Activated naive CD8-positive, alpha-beta T cell treated with anti-CD3 and anti-CD28 coated beads, Interleukin-2, amount 10 ng/mL, durations not matched to agents 7 days and 5 days (primary cell): ENCODE results near the gene POLR1A. TPM values are rescaled to one million over a fixed set of nuclear protein-coding genes. Genes with fewer than 3 reads are reported as not detected.
A peak's percentile ranks its signal among the peaks of the same experiment; 100 is the strongest.

Experiments used
- ATAC-seq: fragments of 150-1000 bp; cut with Tn5 transposase; one replicate; pipeline ENCODE4 v1.10.0; 2021; ENCODE audit warnings: low read depth, moderate library complexity
- POLR2A ChIA-PET: fragments of 350-600 bp; sonication (Branson Sonifier 250); formaldehyde crosslinking; loops from one replicate; lab custom pipeline; 2021; ENCODE audit warnings: antibody characterized with exemption; lab: Charles Lee
- DNase-seq: peaks from one replicate; pipeline ENCODE4 v3.0.0; 2021
- H3K27ac Mint-ChIP-seq: one replicate; pipeline ENCODE4 v1.8.0; 2022; ENCODE audit warnings: mild to moderate bottlenecking, mixed read lengths
- H3K27me3 Mint-ChIP-seq: one replicate; pipeline ENCODE4 v1.8.0; 2022; ENCODE audit warnings: mild to moderate bottlenecking, moderate library complexity, mixed read lengths
- H3K36me3 Mint-ChIP-seq: one replicate; pipeline ENCODE4 v1.8.0; 2021; ENCODE audit warnings: mild to moderate bottlenecking, mixed read lengths
- H3K4me1 Mint-ChIP-seq: one replicate; pipeline ENCODE4 v1.8.0; 2021; ENCODE audit warnings: mixed read lengths
- H3K4me3 Mint-ChIP-seq: one replicate; pipeline ENCODE4 v1.8.0; 2022; ENCODE audit warnings: mild to moderate bottlenecking, moderate library complexity, mixed read lengths
- H3K9me3 Mint-ChIP-seq: one replicate; pipeline ENCODE4 v1.8.0; 2021; ENCODE audit warnings: mixed read lengths
- total RNA-seq, 2 experiments: library from RNA; stranded (reverse); gene quantifications; one replicate each; pipeline ENCODE4 v1.2.3, GENCODE V29; 2021

The POLR1A gene
- total RNA-seq, 2 experiments from 2014 or later, result 27.3 to 29.5 TPM

- H3K4me3 Mint-ChIP-seq, result no peak overlapping the region
- H3K27ac Mint-ChIP-seq, result no peak overlapping the region
- POLR2A ChIA-PET, result interaction anchor here (1.0 kb wide), 1 partner anchor 42 kb away, joined by 3 read pairs; no protein-coding TSS in a partner anchor
- DNase-seq, result no peak
- peaks cover 11% of the 10 kb centered on the region for H3K4me1 Mint-ChIP-seq
- H3K36me3 Mint-ChIP-seq, result peaks cover 13% of the 10 kb centered on the region
- ATAC-seq, result no peak
- H3K9me3 Mint-ChIP-seq, result peaks cover 11% of the 10 kb centered on the region
- H3K27me3 Mint-ChIP-seq, result no peaks in the 10 kb centered on the region
Measured at GRCh38 chr2:86014493-86014892, 91.2 kb downstream of the POLR1A start.

DNA sequence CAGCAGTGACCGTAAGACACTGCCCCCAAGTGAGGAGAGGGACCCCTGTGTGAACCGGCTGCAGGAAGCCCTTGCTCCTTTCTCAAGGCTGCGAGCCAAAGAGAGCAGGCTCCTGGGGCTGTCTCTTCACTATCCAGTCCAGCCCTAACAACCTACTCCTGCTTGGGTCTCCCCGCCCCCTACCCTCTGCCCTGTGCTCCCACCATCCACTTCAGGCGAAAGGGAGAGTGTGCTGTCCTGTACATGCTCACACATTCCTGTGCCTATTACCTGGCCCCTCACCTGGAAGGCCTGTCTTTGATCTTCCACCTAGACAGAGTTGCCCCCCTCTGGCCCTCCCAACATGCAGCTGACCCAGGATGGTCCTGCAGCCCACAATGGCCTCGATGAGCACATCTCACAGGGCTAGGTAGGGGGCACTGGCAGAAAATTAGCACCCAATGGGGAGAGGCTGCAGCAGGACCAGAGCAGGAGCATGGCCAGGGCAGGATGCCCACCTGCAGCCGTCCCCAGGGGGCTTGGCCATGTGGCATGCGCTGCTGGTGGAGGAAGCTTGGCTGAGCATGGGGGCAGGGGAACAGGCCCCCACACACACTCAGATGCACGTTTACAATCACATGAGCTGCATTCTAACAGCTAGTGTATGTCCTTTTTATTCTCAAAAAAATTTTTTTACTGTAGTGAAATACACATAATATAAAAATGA lies 93.5 kb downstream of the POLR1A start:
- peaks cover 14% of the 10 kb centered on the region for H3K36me3 Mint-ChIP-seq
- H3K4me1 Mint-ChIP-seq, result peaks cover 9% of the 10 kb centered on the region
- ATAC-seq (no peak), DNase-seq (no peak)
- peaks cover 13% of the 10 kb centered on the region for H3K9me3 Mint-ChIP-seq
- no peak overlapping the region for H3K27ac Mint-ChIP-seq
- no peaks in the 10 kb centered on the region for H3K27me3 Mint-ChIP-seq
- no peak overlapping the region for H3K4me3 Mint-ChIP-seq
- POLR2A ChIA-PET, result interaction anchor here (1.0 kb wide), 1 partner anchor 15 kb away, joined by 3 read pairs; no protein-coding TSS in a partner anchor

GRCh38 chr2:86011449-86011941 lies 94.2 kb downstream of the POLR1A start:
- ATAC-seq (no peak), DNase-seq (no peak)
- Mint-ChIP-seq H3K27ac (no peak overlapping the region), H3K9me3 (peaks cover 14% of the 10 kb centered on the region), H3K4me3 (no peak overlapping the region), H3K4me1 (peaks cover 7% of the 10 kb centered on the region), H3K27me3 (no peaks in the 10 kb centered on the region), H3K36me3 (peaks cover 18% of the 10 kb centered on the region)
- POLR2A ChIA-PET, result interaction anchor here (1.0 kb wide), 1 partner anchor 14 kb away, joined by 3 read pairs; no protein-coding TSS in a partner anchor

DNA sequence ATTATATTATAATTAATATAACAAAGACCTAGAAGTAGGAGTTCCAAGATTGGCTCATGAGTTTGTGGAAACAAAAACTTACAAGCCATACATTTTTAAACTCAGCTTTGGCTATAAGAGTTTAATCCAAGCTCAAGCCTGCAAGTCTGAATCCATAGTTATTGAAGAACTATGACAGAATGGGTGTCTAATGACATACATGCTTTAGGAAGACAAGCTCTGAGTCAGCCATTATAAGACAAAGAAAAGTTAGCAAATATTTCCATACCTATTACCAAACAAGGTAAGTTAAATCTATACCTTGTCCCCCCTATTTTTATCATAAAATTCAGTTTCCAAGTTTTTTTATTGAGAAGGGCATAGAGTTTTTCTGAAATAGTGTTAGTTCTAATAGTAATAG lies 95.6 kb downstream of the POLR1A start:
- no peak overlapping the region for H3K4me3 Mint-ChIP-seq
- H3K36me3 Mint-ChIP-seq, result peaks cover 23% of the 10 kb centered on the region
- no peak for ATAC-seq
- H3K27me3 Mint-ChIP-seq, result no peaks in the 10 kb centered on the region
- H3K4me1 Mint-ChIP-seq, result peaks cover 7% of the 10 kb centered on the region
- H3K27ac Mint-ChIP-seq, result no peak overlapping the region
- H3K9me3 Mint-ChIP-seq, result peaks cover 22% of the 10 kb centered on the region
- no peak for DNase-seq
- POLR2A ChIA-PET, result interaction anchor here (0.9 kb wide), 1 partner anchor 26 kb away, joined by 5 read pairs; no protein-coding TSS in a partner anchor

DNA sequence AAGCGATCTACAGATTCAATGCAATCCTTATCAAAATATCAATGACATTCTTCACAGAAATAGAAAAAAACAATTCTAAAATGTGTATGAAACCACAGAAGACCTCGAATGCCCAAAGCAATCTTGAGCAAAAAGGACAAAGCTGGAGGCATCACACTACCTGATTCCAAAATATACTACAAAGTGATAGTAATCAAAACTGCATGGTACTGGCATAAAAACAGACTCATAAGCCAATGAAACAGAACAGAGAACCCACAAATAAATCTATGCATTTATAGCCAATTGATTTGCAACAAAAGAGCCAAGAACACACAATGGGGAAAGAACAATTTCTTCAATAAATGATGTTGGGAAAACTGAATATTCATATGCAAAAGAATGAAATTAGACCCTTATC lies 99.2 kb downstream of the POLR1A start:
- no peak overlapping the region for H3K4me3 Mint-ChIP-seq
- no peaks in the 10 kb centered on the region for H3K27me3 Mint-ChIP-seq
- H3K9me3 Mint-ChIP-seq, result peaks cover 19% of the 10 kb centered on the region
- DNase-seq (no peak), ATAC-seq (no peak)
- peaks cover 23% of the 10 kb centered on the region for H3K36me3 Mint-ChIP-seq
- H3K27ac Mint-ChIP-seq, result no peak overlapping the region
- H3K4me1 Mint-ChIP-seq, result peaks cover 11% of the 10 kb centered on the region
- POLR2A ChIA-PET, result no interaction called here

GRCh38 chr2:86003967-86004366 lies 101.7 kb downstream of the POLR1A start:
- no peak overlapping the region for H3K4me3 Mint-ChIP-seq
- POLR2A ChIA-PET, result interaction anchor here (1.4 kb wide), 1 partner anchor 32 kb away, joined by 3 read pairs; no protein-coding TSS in a partner anchor
- peaks cover 32% of the 10 kb centered on the region for H3K36me3 Mint-ChIP-seq
- peaks cover 34% of the 10 kb centered on the region for H3K4me1 Mint-ChIP-seq
- ATAC-seq (no peak), DNase-seq (no peak)
- H3K27ac Mint-ChIP-seq, result no peak overlapping the region
- no peaks in the 10 kb centered on the region for H3K27me3 Mint-ChIP-seq
- H3K9me3 Mint-ChIP-seq, result peaks cover 22% of the 10 kb centered on the region

GRCh38 chr2:86003104-86003503 lies 102.6 kb downstream of the POLR1A start:
- no peak for ATAC-seq
- H3K27ac Mint-ChIP-seq, result no peak overlapping the region
- H3K4me3 Mint-ChIP-seq, result no peak overlapping the region
- peaks cover 21% of the 10 kb centered on the region for H3K9me3 Mint-ChIP-seq
- peaks cover 31% of the 10 kb centered on the region for H3K36me3 Mint-ChIP-seq
- DNase-seq, result peak; percentile 3
- H3K4me1 Mint-ChIP-seq, result peaks cover 39% of the 10 kb centered on the region
- no peaks in the 10 kb centered on the region for H3K27me3 Mint-ChIP-seq
- POLR2A ChIA-PET, result no interaction called here

GRCh38 chr2:86002375-86002774 lies 103.3 kb downstream of the POLR1A start:
- peaks cover 20% of the 10 kb centered on the region for H3K9me3 Mint-ChIP-seq
- H3K27me3 Mint-ChIP-seq, result no peaks in the 10 kb centered on the region
- H3K36me3 Mint-ChIP-seq, result peaks cover 29% of the 10 kb centered on the region
- ATAC-seq, result no peak
- peak; percentile 15 for DNase-seq
- H3K27ac Mint-ChIP-seq, result peak overlapping the region; percentile 39
- POLR2A ChIA-PET, result no interaction called here
- H3K4me1 Mint-ChIP-seq, result peaks cover 44% of the 10 kb centered on the region
- H3K4me3 Mint-ChIP-seq, result no peak overlapping the region

- Mint-ChIP-seq H3K4me1 (peaks cover 54% of the 10 kb centered on the region), H3K9me3 (peaks cover 17% of the 10 kb centered on the region), H3K27ac (peak overlapping the region; percentile 99), H3K4me3 (peak overlapping the region; percentile 74), H3K27me3 (no peaks in the 10 kb centered on the region), H3K36me3 (peaks cover 24% of the 10 kb centered on the region)
- no peak for ATAC-seq
- POLR2A ChIA-PET, result interaction anchor here (0.8 kb wide), 2 partner anchors 18 to 112 kb away, joined by 3 read pairs; partner anchors contain the start of gene ST3GAL5
- no peak for DNase-seq
Measured at GRCh38 chr2:86001326-86001725, 104.4 kb downstream of the POLR1A start.

GRCh38 chr2:86000938-86001312 lies 104.8 kb downstream of the POLR1A start:
- Mint-ChIP-seq H3K9me3 (peaks cover 14% of the 10 kb centered on the region), H3K27ac (peak overlapping the region; percentile 99), H3K4me3 (peak overlapping the region; percentile 74), H3K36me3 (peaks cover 20% of the 10 kb centered on the region), H3K4me1 (peaks cover 57% of the 10 kb centered on the region), H3K27me3 (no peaks in the 10 kb centered on the region)
- DNase-seq (peak; percentile 28), ATAC-seq (peak; percentile 30)
- POLR2A ChIA-PET, result interaction anchor here (0.8 to 4.0 kb wide), 3 partner anchors 19 to 112 kb away, joined by 3 to 70 read pairs (median 3); partner anchors contain the start of gene ST3GAL5

- no peaks in the 10 kb centered on the region for H3K27me3 Mint-ChIP-seq
- ATAC-seq (no peak), DNase-seq (no peak)
- H3K4me3 Mint-ChIP-seq, result peak overlapping the region; percentile 74
- POLR2A ChIA-PET, result interaction anchor here (0.8 to 4.0 kb wide), 5 partner anchors 22 to 147 kb away, joined by 3 to 70 read pairs (median 7); partner anchors contain the start of gene ST3GAL5
- H3K36me3 Mint-ChIP-seq, result peaks cover 20% of the 10 kb centered on the region
- H3K27ac Mint-ChIP-seq, result peak overlapping the region; percentile 99
- H3K4me1 Mint-ChIP-seq, result peaks cover 62% of the 10 kb centered on the region
- H3K9me3 Mint-ChIP-seq, result peaks cover 12% of the 10 kb centered on the region
Measured at GRCh38 chr2:86000131-86000937, 105.4 kb downstream of the POLR1A start.

GRCh38 chr2:85999061-85999831 lies 106.4 kb downstream of the POLR1A start:
- Mint-ChIP-seq H3K27me3 (no peaks in the 10 kb centered on the region), H3K36me3 (peaks cover 14% of the 10 kb centered on the region), H3K4me3 (peak overlapping the region; percentile 74), H3K4me1 (peaks cover 70% of the 10 kb centered on the region), H3K9me3 (peaks cover 3% of the 10 kb centered on the region), H3K27ac (peak overlapping the region; percentile 99)
- POLR2A ChIA-PET, result interaction anchor here (0.8 to 4.0 kb wide), 9 partner anchors 23 to 168 kb away, joined by 3 to 70 read pairs (median 4); partner anchors contain the start of gene ST3GAL5
- DNase-seq (peak; percentile 58), ATAC-seq (peak; percentile 89)
